CD4-positive, alpha-beta T cell treated with Interferon gamma for 1 hour (primary cell): ENCODE results near the gene KIF5B.
"Not testable (repeated sequence)": the region's sequence is repeated elsewhere in the genome, so short reads cannot be mapped to it uniquely, and the experiment has no call there.

Source experiments
- DNase-seq: peaks from one replicate; pipeline ENCODE4 v3.0.0-alpha.2; 2020

KIF5B gene

DNA sequence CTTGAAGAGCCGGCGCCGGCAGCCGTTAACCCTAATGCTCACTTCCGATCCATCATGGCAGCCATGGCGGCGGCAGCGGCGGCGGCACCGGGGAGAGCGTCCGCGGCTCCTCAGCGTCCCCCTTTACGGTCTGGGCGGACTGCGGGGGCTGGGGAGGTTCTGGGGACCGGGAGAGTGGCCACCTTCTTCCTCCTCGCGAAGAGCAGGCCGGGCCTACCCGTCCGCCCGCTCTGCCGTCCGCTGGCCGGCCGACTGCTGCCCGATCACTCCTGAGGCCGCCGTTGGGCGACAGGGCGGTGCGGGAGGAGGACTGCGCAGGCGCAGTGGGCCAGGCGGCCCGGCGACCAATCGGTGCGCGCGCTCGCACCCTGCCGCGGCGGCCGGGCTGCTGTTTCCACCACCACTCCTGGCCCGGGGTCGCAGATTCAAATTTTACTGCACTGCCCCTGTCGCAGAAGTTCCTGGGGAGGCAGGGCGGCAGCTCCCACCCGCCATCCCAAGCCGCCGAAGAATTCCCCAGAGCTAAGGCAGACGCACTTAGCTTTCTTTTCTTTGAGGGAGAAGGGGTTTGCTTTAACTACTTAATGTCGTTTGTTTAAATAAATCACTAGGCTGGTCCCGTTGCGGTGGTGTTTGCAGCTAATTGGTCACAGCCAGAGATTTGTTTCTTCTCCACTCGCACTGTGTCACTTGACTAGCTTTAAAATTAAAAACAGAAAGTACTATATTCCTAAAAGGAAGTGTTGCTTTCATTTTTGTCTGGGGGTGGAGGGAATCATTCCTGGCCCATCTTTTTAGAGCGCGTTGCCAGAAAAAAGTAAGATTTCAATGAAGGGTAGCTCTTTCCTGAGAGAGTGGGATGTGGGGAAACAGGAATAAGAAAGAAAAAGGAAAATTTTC, at the start of gene KIF5B:
TSS of gene KIF5B (minus strand) at position 290 of the 900 bp plus-strand sequence. CDS start 452 bp downstream, outside the sequence.
- peak; percentile 86 for DNase-seq

GRCh38 chr10:32105782-32106382, 49.7 kb upstream of the KIF5B start:
- no peak for DNase-seq

- DNase-seq: no peak
These were observed 48.6 kb upstream of the KIF5B start for GRCh38 chr10:32104622-32105509.

- DNase-seq: no peak
These were observed 48.0 kb upstream of the KIF5B start for GRCh38 chr10:32104181-32104580.

GRCh38 chr10:32103721-32104120, 47.5 kb upstream of the KIF5B start:
- DNase-seq: no peak

DNA sequence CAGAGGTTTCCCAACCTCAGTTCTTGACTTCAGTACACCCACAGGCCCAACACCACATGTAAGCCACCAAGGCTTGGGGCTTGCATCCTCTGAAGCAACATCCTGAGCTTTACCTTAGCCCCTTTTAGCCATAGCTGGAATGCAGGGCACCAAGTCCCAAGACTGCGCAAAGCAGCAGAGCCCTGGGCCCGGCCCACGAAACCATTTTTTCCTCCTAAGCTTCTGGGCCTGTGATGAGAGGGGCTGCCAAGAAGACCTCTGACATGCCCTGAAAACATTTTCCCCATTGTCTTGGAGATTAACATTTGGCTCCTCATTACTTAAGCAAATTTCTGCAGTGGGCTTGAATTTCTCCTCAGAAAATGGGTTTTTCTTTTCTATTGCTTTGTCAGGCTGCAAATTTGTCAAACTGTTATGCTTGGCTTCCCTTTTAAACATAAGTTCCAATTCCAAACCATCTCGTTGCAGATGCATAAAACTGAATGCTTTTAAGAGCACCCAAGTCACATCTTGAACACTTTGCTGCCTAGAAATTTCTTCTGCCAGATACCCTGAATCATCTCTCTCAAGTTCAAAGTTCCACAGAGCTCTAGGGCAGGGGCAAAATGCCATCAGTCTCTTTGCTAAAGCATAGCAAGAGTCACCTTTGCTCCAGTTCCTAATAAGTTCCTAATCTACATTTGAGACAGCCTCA, 42.5 kb upstream of the KIF5B start:
- DNase-seq: not testable (repeated sequence)

DNA sequence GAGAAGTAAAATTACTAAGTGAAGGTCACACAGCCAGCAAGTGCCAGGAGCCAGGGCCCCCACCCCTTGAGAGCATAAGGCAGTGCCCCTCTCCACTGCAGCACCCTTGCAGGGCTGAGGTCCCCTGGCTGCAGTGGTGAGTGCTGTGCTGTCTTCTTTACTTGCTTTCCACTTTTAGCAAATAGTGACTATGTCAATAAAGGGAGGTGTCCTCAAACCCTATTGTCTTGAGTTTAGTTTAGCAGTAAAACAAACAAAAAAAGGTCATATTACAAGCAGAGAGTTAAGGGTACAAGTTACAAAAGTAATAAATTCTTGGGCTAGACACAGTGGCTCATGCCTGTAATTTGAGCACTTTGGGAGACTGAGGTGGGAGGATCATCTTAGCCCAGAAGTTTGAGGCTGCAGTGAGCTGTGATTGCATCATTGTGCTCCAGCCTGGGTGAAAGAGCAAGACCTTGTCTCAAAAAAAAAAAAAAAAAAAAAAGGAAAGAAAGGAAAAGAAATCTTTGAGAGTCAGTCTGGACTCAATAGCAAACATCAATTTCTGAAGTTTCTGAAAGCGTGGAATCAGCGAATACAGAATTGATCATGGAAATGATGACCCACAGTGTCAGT, 39.0 kb upstream of the KIF5B start:
- DNase-seq: no peak

- DNase-seq: no peak
These were observed 37.4 kb upstream of the KIF5B start for GRCh38 chr10:32093650-32094049.

GRCh38 chr10:32091046-32091445, 34.8 kb upstream of the KIF5B start:
- no peak for DNase-seq

GRCh38 chr10:32084185-32084851, 28.1 kb upstream of the KIF5B start:
- no peak for DNase-seq

- no peak for DNase-seq
These were observed 21.8 kb upstream of the KIF5B start for GRCh38 chr10:32077896-32078485.

DNA sequence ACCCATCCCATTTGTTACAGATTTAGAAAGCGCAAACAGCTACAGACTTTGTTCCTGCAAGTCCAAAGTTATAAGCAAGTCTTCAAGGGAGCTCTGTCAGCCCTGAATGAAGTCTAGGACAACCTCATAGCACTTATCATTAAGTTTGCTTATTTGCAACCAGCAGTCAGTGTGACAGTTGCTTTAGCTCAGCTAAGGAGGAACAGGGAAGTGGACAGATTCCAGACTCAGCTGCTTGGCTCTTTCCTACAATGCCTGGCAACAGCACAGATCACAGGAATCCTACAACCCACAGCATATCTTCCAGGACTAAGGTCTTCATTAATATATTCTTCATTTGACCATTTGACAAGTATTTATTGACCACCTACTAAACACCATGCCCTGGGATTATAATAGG, 17.4 kb upstream of the KIF5B start:
- DNase-seq: no peak

DNA sequence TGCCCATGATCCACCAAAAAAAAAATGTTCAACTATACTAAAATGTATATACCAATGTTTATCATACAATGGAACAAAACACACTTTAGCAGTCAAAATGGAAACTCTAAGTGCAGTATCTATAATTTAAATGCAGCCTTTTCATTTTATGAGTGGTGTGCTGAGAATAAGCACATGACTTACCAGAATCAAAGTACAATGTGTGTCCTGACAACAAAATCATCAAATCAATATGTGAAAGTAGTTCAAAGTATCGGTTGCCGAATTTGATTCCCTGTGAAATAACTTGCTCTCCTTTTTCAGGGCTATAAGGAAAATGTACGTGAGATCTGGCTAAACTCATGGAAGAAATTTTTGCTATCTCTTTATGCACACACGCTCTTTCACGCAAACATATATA, 16.9 kb upstream of the KIF5B start:
- DNase-seq: no peak

GRCh38 chr10:32072025-32072800, 16.0 kb upstream of the KIF5B start:
- no peak for DNase-seq

- DNase-seq: no peak
These were observed 14.4 kb upstream of the KIF5B start for GRCh38 chr10:32070645-32071044.

- DNase-seq: no peak
These were observed 12.3 kb upstream of the KIF5B start for GRCh38 chr10:32068569-32068968.

- DNase-seq: not testable (repeated sequence)
These were observed 11.7 kb upstream of the KIF5B start for GRCh38 chr10:32067931-32068330.

- DNase-seq: peak; percentile 9
These were observed 9.6 kb upstream of the KIF5B start for GRCh38 chr10:32065856-32066255.

DNA sequence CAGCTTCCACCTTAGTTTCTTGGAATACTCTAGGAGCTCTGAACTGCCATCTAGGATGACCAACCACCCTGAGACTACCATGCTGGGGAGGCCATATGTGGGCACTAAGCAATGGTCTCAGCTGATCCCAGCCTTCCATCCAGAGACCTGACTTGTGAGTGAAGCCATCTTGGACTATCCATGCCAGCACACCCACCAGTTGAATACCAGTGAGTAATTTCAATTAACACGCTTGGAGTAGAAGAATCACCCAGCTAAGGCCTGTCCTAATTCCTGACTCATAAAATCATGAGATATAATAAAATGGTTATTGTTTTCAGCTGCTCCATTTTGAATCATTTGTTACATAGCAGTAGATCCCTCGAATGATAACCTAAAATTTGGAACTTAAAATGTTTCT, 5.2 kb upstream of the KIF5B start:
- no peak for DNase-seq

DNA sequence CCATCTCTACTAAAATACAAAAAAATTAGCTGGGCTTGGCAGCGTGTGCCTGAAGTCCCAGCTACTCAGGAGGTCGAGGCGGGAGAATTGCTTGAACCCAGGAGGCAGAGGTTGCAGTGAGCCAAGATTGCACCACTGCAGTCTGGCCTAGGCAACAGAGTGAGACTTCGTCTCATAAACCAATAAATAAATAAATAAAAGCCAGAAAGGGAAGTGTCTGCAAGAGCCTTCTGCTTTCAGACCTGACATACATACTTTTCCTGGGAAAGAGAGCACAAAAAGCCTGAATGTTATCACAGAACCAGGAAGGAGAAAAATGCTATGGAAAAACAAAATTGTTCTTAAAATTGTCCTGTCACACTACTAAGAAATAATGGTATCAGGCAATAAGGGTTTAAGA, 4.1 kb upstream of the KIF5B start:
- DNase-seq: no peak
